PC-9 (cell line): ENCODE data around the gene MAP4.

Experiments
- CTCF ChIP-seq: fragments of 200-600 bp; sonication (generic); conservative IDR thresholded peaks from 2 replicates; pipeline ENCODE4 v1.6.1; 2017; ENCODE audit warnings: mixed run types, antibody characterized with exemption, mild to moderate bottlenecking, moderate library complexity
- EZH2 ChIP-seq: fragments of 200-600 bp; sonication (generic); IDR thresholded peaks from 2 replicates; pipeline ENCODE4 v1.8.0; 2017; ENCODE audit warnings: antibody characterized with exemption, low read depth

- no peak for TF ChIP-seq CTCF
- TF ChIP-seq EZH2 = no peak
Observed at GRCh38 chr3:47980795-47981194, 35.4 kb downstream of the MAP4 start.
